Left renal cortex interstitium (tissue), 4 donors: ENCODE data around the gene SEMA5B. TPM values are rescaled to one million over a fixed set of nuclear protein-coding genes. Genes with fewer than 3 reads are reported as not detected.

ENCODE experiments used
- DNase-seq, 4 donors: peaks; one replicate each; pipeline ENCODE4 v3.0.0-alpha.2; 2013; ENCODE audit warnings: low read depth in 4 of 4, low spot score in 2 of 4, missing footprints in 1 of 4
- polyA plus RNA-seq, 4 donors: library from polyadenylated mRNA; unstranded; fragments of 120-200 nt; gene quantifications; one replicate each; pipeline ENCODE4 v1.2.1, GENCODE V29; 2013; ENCODE audit not compliant: insufficient read length in 4 of 4

The SEMA5B gene
- polyA plus RNA-seq, 4 donors: 22.3 to 30.1 (median 25.6) TPM

DNA sequence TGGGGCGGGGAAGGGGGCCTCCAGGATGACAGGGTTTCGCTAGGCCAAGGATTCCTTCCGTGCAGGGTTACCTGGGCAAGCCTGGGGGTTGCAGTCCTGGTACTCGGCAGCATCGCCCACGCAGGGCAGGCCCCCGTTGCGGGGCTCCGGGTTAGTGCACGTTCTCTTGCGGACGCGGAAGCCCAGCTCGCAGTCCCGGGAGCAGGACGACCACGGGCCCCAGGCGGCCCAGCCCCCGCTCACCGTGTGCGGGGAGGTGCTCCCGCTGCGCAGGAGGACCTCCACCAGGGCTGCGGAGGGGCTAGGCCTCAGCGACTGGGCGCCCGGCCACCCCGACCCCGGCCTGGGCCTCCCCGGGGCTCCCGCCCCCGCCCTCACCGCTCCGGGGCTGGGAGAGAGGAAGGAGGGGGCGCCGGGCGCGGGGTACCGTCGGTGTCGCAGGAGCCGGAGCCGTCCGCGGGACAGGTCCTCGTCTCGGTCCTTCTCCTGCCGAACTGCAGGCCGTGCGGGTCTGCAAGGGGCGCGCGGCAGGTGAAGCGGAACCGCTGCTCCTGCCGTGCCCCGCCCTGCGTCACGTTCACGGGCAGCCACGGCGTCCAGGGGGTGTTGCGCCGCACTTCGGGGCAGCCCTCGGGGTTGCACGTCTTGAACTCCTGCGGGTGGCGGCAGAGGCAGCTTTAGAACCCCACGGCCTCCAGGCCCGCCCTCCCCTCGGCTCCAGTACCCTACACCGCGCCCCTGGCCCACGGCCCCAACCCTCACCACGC lies 114.6 kb downstream of the SEMA5B start:
- DNase-seq: no peak

DNA sequence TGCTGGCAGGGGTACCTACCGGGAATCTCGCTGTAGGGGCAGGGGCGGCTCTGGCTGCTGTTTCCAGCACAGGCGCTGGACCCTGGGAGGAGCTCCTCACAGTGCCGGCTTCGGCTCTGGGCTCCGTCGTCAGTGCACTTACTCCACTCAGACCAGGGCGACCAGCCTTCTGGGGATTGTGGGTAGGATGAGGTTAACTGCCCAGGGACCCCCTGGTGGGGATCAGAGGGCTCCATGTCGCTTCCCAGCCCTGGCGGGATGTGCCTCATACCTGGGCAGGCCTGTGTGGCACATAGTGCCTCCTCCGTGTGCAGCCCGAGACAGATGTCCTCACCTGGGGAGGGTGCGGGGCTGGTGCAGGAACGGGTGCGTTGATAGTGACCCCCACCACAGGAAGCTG lies 115.7 kb downstream of the SEMA5B start:
- DNase-seq: no peak

DNA sequence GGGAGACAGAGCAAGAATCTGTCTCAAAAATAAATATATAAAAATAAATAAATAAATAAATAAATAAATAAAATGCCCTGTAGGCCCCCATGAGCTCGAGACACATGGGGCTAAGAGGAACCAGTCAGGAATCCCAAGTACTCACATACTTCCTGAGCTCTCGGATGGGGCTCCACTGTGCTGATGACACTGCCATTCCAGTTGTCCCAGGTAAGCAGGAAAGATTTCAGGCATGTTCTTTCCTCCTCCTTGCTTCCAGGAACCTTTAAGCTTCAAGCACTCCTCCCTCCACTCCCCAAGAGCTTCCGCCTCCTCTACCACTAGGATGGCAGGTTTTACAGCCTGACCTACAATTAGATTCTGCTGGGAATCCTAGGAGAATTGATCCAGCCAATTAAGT lies 119.3 kb downstream of the SEMA5B start:
- DNase-seq: no peak

GRCh38 chr3:122907471-122907870 lies 120.1 kb downstream of the SEMA5B start:
- DNase-seq: no peak

DNA sequence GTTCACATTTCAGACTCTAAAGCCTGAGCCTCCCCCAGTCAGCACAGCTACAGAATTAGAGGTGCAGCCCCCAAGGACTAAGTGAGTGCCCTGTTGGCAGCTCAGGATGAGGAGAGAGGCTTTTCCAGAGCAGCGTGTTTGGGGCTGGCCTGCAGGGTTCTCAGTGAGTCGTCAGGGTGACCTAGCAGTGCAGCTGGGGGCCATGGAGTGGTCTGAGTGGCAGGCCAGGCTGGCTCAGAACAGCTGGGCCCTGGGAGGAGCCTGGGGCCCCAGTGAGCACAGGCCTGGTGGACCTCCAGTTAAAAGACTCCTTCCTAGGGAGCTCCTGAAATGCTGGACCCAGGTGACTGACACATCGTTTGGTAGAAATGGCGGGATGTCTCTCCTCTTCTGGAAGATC lies 124.4 kb downstream of the SEMA5B start:
- no peak for DNase-seq

DNA sequence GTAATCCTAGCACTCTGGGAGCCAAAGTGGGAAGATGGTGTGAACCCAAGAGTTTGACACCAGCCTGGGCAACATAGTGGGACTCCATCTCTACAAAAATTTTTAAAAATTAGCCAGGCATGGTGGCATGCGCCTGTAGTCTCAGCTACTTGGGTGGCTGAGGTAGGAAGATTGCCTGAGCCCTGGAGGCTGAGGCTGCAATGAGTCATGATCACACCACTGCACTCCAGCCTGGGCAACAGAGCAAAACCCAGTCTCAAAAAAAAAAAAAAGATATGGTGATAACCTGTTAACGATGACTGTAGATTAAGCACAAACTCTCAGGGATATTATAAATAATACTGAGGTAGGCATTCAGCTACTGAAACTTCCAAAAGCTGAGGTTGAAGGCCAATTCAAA lies 125.2 kb downstream of the SEMA5B start:
- DNase-seq: no peak

- no peak for DNase-seq
These were observed 129.3 kb downstream of the SEMA5B start for GRCh38 chr3:122898298-122898697.

DNA sequence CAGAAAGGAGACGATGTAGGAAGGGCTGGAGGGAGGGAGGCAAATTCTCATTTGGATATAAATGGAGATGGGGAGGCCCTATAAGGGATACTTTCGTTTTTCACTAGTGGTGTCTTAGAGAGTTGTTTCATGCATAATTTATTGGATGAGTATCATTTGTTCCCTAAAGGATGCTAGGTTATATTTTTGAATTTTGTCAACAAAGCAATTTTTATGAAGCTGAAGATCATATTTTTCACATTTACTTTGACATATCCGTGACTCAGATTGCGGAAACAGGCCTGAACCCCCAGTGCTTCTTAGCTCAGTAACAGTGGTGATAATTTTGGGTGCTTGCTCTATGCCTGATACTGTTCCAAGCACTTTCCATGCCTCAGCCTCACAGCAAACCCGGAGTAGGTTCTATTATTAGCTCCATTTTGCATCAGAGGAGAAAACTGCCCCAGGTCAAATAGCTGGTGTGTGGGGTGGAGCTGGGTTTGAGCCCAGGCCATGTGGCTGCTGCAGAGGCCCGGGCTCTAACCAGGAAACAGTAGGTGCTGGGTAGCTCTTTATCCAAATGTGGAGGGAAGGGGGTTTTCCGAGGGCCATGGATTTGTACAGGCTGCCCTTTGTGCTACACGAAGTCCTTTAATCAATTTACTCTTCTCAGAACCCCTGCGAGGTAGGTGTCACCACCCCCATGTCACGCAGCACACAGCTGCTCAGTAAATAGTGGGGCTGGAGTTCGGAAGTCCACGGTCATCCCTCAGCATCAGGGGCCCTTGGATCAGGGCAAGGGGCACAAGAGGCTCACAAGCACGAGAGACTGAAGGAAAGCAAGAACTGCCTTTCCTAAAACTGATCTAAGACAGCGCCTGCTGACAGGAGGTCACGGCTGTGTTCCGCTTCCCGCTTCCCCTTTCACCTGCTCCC lies 133.6 kb downstream of the SEMA5B start:
- no peak for DNase-seq

- DNase-seq: no peak
These were observed 134.3 kb downstream of the SEMA5B start for GRCh38 chr3:122893282-122893681.

DNA sequence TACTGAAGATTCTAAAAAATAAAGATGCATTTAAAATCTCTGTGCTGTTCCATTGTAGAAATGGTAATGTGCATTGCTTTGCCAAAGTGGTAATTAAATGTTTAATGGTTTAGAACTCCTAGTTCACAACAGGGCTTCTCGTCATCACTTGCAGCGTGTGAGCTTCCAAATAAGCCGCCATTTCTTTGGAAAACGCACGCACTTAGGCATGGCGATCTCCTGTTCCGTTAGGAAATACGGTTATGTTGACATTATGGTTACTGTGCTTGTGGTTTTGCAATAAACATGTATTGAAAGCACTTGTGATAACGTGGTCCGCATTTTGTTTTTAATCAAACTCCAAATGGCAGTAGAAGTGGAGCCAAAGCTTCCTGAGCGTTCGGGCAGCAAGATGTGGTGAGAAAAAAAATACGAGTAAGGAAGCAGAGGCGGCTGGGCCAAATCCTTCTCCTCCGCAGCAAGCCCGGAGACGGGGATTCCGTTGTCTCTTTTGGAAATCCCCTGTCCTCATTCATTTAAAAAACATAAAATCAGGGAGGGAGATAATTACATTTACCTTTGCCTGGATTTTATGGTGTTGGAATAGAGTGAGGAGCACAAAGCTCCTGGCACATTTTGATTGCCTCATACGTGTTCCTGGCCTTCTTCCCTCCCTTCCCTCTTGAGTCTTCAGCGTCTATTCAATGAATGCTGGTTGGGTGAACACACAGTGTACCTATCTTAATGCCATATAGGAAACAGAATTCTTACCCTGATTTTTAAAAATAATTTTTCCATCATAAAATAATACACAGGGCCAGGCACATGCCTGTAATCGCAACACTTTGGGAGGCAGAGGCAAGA lies 135.2 kb downstream of the SEMA5B start:
- no peak for DNase-seq

DNA sequence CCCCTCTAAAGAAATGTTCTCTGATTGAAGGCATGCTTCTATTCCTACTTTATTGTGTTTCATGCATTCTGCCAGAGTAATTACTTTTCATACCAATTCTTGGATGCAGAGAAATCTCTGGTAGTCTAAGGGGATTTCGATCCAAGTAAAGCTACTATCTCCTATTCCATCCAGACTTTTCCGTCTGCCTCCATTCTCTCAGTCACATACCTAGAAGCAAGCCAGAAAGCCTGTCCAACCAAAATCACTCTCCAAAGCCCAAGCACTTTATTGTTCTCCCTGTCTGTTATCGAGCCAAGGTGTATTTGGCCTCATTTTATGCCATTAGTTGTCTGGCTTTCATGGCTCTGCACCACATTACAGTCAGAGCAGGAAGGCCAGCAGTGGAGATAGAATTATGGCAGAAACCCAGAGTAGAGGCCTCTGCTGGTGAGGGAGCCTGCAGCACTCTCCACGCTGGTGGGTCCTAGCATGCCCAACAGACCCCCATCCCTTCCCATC lies 136.8 kb downstream of the SEMA5B start:
- DNase-seq: no peak

- DNase-seq: peak in 2 of 4 donors; percentile 6 to 12
These were observed 137.4 kb downstream of the SEMA5B start for GRCh38 chr3:122890077-122890719.

GRCh38 chr3:122886946-122887345 lies 140.6 kb downstream of the SEMA5B start:
- DNase-seq: no peak

GRCh38 chr3:122886251-122886650 lies 141.3 kb downstream of the SEMA5B start:
- no peak for DNase-seq

DNA sequence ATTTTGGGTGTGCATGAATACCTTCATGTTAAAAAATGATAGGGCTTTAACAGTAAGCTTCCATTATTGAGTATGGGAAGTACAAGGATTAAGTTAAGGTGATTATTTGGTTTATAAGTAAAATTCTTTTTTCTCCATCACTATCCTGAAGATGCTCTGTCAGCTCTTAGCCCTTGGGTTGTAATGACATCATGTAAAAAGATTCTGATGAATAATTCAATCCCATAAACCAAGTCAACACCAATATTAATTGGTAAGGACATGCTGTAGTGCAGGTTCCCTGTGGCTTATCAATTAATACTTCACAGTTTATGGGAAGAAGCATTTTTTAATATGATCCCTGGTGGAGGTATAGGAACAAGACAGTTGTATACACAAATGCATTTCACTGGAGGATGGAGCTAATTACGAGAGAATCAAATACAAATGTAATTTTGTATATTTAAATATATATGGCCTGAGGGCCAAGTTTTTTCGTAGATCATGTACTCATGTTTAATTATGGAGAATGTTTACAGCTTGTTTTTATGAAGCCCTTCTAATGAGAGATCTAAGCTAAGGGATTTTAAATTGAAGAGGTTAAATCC lies 145.1 kb downstream of the SEMA5B start:
- DNase-seq: no peak

DNA sequence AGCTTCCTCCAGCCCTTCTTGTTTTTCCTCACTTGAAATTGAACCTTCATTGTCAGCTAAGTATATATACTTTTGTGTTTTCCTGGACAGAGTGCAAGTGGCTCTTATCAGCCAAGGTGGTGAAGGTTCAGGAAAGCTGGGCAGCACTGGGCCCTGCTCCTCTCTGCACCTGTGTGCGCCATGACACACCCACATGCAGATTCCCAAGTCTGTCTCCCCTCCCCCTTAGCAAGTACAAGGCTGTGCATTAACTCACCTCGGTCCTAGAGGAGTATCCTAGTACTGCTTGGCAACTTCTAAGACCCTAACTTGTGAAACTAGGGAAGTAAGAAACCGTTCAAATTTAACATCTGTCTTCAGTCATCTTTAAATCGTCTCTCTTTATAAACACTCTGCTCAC lies 146.9 kb downstream of the SEMA5B start:
- no peak for DNase-seq

- no peak for DNase-seq
These were observed 147.4 kb downstream of the SEMA5B start for GRCh38 chr3:122880173-122880572.

- no peak for DNase-seq
These were observed 151.9 kb downstream of the SEMA5B start for GRCh38 chr3:122875547-122876127.

- DNase-seq: no peak
These were observed 153.6 kb downstream of the SEMA5B start for GRCh38 chr3:122873741-122874515.
